Measurements from ENCODE around the gene SEMA3F.
A peak's percentile ranks its signal among the peaks of the same experiment; 100 is the strongest.

The SEMA3F gene

GRCh38 chr3:50153782-50154475, 1.2 kb upstream of the SEMA3F start:
- H3K4me3 ChIP-seq (ENCODE audit: low read depth, low read length): no peak overlapping the region
- no peak for TF ChIP-seq CTCF (IDR thresholded peaks at IDR 0.05; ENCODE audit: low read depth, low read length)
- in situ Hi-C loops (cut with HindIII; ENCODE audit: low sequenced_read_pairs): no loop called here
- no peak for DNase-seq (ENCODE audit: low read depth, low spot score)

- DNase-seq (ENCODE audit: low read depth, low spot score): no peak
- TF ChIP-seq CTCF (IDR thresholded peaks at IDR 0.05; ENCODE audit: low read depth, low read length): peak; percentile 30
- in situ Hi-C loops (cut with HindIII; ENCODE audit: low sequenced_read_pairs): no loop called here
- no peak overlapping the region for H3K4me3 ChIP-seq (ENCODE audit: low read depth, low read length)
Observed at GRCh38 chr3:50154476-50154839, 666 bp upstream of the SEMA3F start.

GRCh38 chr3:50155491-50155878, 361 bp downstream of the SEMA3F start:
- in situ Hi-C loops (cut with HindIII; ENCODE audit: low sequenced_read_pairs): no loop called here
- no peak for TF ChIP-seq CTCF (IDR thresholded peaks at IDR 0.05; ENCODE audit: low read depth, low read length)
- no peak for DNase-seq (ENCODE audit: low read depth, low spot score)
- peak overlapping the region; percentile 45 for H3K4me3 ChIP-seq (ENCODE audit: low read depth, low read length)

- in situ Hi-C loops (cut with HindIII; ENCODE audit: low sequenced_read_pairs): no loop called here
- no peak for DNase-seq (ENCODE audit: low read depth, low spot score)
- no peak for TF ChIP-seq CTCF (IDR thresholded peaks at IDR 0.05; ENCODE audit: low read depth, low read length)
- H3K4me3 ChIP-seq (ENCODE audit: low read depth, low read length): peak overlapping the region; percentile 45
Observed at GRCh38 chr3:50155891-50156290, 767 bp downstream of the SEMA3F start.

- no peak for DNase-seq (ENCODE audit: low read depth, low spot score)
- TF ChIP-seq CTCF (IDR thresholded peaks at IDR 0.05; ENCODE audit: low read depth, low read length): no peak
- peak overlapping the region; percentile 45 for H3K4me3 ChIP-seq (ENCODE audit: low read depth, low read length)
- in situ Hi-C loops (cut with HindIII; ENCODE audit: low sequenced_read_pairs): no loop called here
Observed at GRCh38 chr3:50156549-50157493, 1.7 kb downstream of the SEMA3F start.

- in situ Hi-C loops (cut with HindIII; ENCODE audit: low sequenced_read_pairs): no loop called here
Observed at GRCh38 chr3:50157827-50158529, 2.9 kb downstream of the SEMA3F start.

More at GRCh38 chr3:50157827-50158529, 2.9 kb downstream of the SEMA3F start:
- H3K4me3 ChIP-seq (ENCODE audit: low read depth, low read length): no peak overlapping the region
- no peak for TF ChIP-seq CTCF (IDR thresholded peaks at IDR 0.05; ENCODE audit: low read depth, low read length)
- DNase-seq (ENCODE audit: low read depth, low spot score): no peak

All from astrocyte of the spinal cord (primary cell).